ENCODE measurements around the gene P2RX3. TPM values are rescaled to one million over a fixed set of nuclear protein-coding genes. Genes with fewer than 3 reads are reported as not detected.

The P2RX3 gene
- total and polyA plus RNA-seq, 10 of the 15 experiments (the other 5 are each of a cell fraction or from before 2014, with no cell fraction given) = 0.05 to 0.12 TPM; not detected in 8

GRCh38 chr11:57297221-57297620 is 40.9 kb upstream of the P2RX3 start:
- H3K9ac ChIP-seq (ENCODE audit: control insufficient read depth, insufficient read depth, low read length) = no peak overlapping the region
- ATAC-seq = no peak
- 47% methylated on average over 2 of the region's 2 CpGs for WGBS (ENCODE audit: insufficient coverage, insufficient replicate concordance, low lambda C conversion rate, missing lambda C conversion rate)
- no TSS peak for BruUV-seq (replicated peaks)
- no peaks in the 10 kb centered on the region for H4K20me1 ChIP-seq (ENCODE audit: control insufficient read depth, insufficient read depth)
- ChIA-PET RAD21 (ENCODE audit: unreplicated experiment) (no interaction called here), POLR2A (no interaction called here), CTCF (no interaction called here), SMC1A (ENCODE audit: uncharacterized antibody, unreplicated experiment) (no interaction called here)
- no peaks in the 10 kb centered on the region for H3K79me2 ChIP-seq (ENCODE audit: control insufficient read depth, insufficient read depth, low read length)
- in situ Hi-C loops (cut with MboI) (no loop called here), intact Hi-C loops (cut with micrococcal nuclease; ENCODE audit: unreplicated experiment) (no loop called here)
- H3K36me3 ChIP-seq (ENCODE audit: control insufficient read depth in 2 of 2, insufficient read depth in 2 of 2, low read length in 1 of 2) = no peaks in the 10 kb centered on the region; a peak in 2 of 4 replicates
- no peaks in the 10 kb centered on the region; the same call in 2 of the 3 replicates for H3K9me3 ChIP-seq (replicated peaks; ENCODE audit: control insufficient read depth, insufficient read depth, low read length)
- H3K4me1 ChIP-seq (ENCODE audit: control insufficient read depth, insufficient read depth, low read length) = no peaks in the 10 kb centered on the region
- TF ChIP-seq ESRRA (IDR thresholded peaks at IDR 0.05; ENCODE audit: low read length) = no peak
- no peak for TF ChIP-seq SREBF2 (IDR thresholded peaks at IDR 0.05; ENCODE audit: low read length)
- TF ChIP-seq ZZZ3 (IDR thresholded peaks at IDR 0.05; ENCODE audit: control insufficient read depth, insufficient read length, low read depth) = no peak
- no peak for TF ChIP-seq BCL11A (IDR thresholded peaks at IDR 0.05; ENCODE audit: low read depth, low read length)
- TF ChIP-seq ATF7 (IDR thresholded peaks at IDR 0.05; ENCODE audit: low read depth) = no peak
- DNase-seq (ENCODE audit: low read depth, low spot score) = no peak
- no peak overlapping the region for H3K4me3 ChIP-seq
- no peaks in the 10 kb centered on the region for H3K27me3 ChIP-seq (replicated peaks in 1 of 2; ENCODE audit: control insufficient read depth in 2 of 2, insufficient read depth in 2 of 2, low read length in 1 of 2)
- no peak for FAIRE-seq
- no peak overlapping the region for H3K27ac ChIP-seq (ENCODE audit: control insufficient read depth, insufficient read depth)
- no peak overlapping the region for H2AFZ ChIP-seq (ENCODE audit: control insufficient read depth, low read depth, low read length)
- no peak overlapping the region for H3K4me2 ChIP-seq (ENCODE audit: control insufficient read depth, insufficient read depth)

DNA sequence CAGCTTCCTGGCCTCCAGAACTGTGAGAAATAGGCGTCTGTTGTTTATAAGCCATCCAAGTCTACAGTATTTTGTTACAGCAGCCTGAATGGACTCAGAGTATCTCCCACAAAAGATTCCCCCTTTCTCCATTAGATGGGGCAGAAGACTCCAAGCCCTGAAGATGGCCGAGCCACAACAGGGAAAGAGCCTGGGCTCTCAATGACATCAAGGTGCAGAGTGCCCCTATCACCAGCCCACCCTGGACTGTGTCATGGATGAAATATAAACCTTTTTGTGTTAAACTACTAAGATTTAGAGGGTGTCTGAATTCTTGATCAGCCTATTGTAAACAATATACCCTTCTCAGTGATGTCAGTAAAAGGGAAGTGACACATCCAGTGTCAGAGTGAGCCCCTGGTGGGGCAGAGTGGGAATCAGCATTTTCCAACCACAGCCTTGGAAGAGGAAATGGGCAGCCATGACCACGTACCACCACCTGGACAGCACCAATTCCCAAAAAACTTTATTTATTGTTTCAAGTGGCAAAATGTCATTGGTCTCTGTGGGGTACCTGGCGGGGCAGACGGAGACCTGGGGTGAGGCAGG is 38.9 kb upstream of the P2RX3 start:
- TF ChIP-seq SP1 (IDR thresholded peaks at IDR 0.05; ENCODE audit: low read depth, low read length) (no peak), RBBP5 (conservative IDR thresholded peaks at IDR 0.05) (no peak), BMI1 (IDR thresholded peaks at IDR 0.05; ENCODE audit: borderline replicate concordance) (no peak), REST (IDR thresholded peaks at IDR 0.05; ENCODE audit: low read depth, low read length) (no peak), JUNB (IDR thresholded peaks at IDR 0.05) (no peak), BHLHE40 (IDR thresholded peaks at IDR 0.05; ENCODE audit: borderline replicate concordance in 1 of 2, low read depth in 2 of 2, low read length in 1 of 2) (no peak), CHD1 (IDR thresholded peaks at IDR 0.05; ENCODE audit: low read depth, low read length) (no peak)
- Histone ChIP-seq H3K36me3 (ENCODE audit: control insufficient read depth in 2 of 2, insufficient read depth in 2 of 2, low read length in 1 of 2) (no peaks in the 10 kb centered on the region; a peak in 2 of 4 replicates), H3K27me3 (replicated peaks in 1 of 2; ENCODE audit: control insufficient read depth in 2 of 2, insufficient read depth in 2 of 2, low read length in 1 of 2) (no peaks in the 10 kb centered on the region), H3K9ac (ENCODE audit: control insufficient read depth, insufficient read depth, low read length) (no peak overlapping the region), H2AFZ (ENCODE audit: control insufficient read depth, low read depth, low read length) (no peak overlapping the region), H3K4me1 (ENCODE audit: control insufficient read depth, insufficient read depth, low read length) (no peaks in the 10 kb centered on the region), H3K4me2 (ENCODE audit: control insufficient read depth, insufficient read depth) (no peak overlapping the region), H3K4me3 (no peak overlapping the region), H3K9me3 (replicated peaks; ENCODE audit: control insufficient read depth, insufficient read depth, low read length) (no peaks in the 10 kb centered on the region; the same call in 2 of the 3 replicates), H4K20me1 (ENCODE audit: control insufficient read depth, insufficient read depth) (no peaks in the 10 kb centered on the region), H3K27ac (ENCODE audit: control insufficient read depth, insufficient read depth) (no peak overlapping the region), H3K79me2 (ENCODE audit: control insufficient read depth, insufficient read depth, low read length) (no peaks in the 10 kb centered on the region)
- ChIA-PET SMC1A (ENCODE audit: uncharacterized antibody, unreplicated experiment) (no interaction called here), CTCF (no interaction called here), RAD21 (ENCODE audit: unreplicated experiment) (no interaction called here), POLR2A (no interaction called here)
- ATAC-seq (no peak), FAIRE-seq (no peak), DNase-seq (ENCODE audit: low read depth, low spot score) (no peak)
- WGBS (ENCODE audit: insufficient coverage, insufficient replicate concordance, low lambda C conversion rate, missing lambda C conversion rate) = 75% methylated on average over 5 of the region's 5 CpGs
- intact Hi-C loops (cut with micrococcal nuclease; ENCODE audit: unreplicated experiment) (no loop called here), in situ Hi-C loops (cut with MboI) (no loop called here)
- no TSS peak for BruUV-seq (replicated peaks)
